COLO668 (cell line): ENCODE results near the gene ABTB1.
"Not testable (repeated sequence)": the region's sequence is repeated elsewhere in the genome, so short reads cannot be mapped to it uniquely, and the experiment has no call there.

Experiments used
- DNase-seq: peaks from one replicate; lab custom pipeline; 2025; ENCODE audit not compliant: unreplicated experiment; lab: John Stamatoyannopoulos, UW

The ABTB1 gene

GRCh38 chr3:127647845-127648204 is 24.9 kb upstream of the ABTB1 start:
- DNase-seq: no peak

DNA sequence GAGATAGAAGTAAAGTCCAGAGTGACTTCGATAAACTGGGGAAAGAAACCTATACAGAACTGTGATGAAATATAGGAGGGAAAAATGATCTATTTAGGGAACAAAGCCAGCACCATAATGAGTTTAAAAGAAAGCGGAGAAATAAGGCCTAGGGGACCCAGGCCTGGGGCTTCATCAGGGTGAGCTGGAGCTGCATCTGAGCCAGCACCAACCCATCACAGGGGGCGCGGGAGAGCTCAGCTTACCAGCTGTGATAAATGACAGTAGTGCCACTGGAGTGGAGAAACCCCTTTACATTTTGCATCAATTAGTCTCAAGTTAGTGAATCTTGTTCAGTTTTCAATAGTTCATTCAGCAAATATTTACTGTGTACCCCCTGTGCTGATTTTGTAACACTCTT is 22.5 kb upstream of the ABTB1 start:
- DNase-seq: no peak

DNA sequence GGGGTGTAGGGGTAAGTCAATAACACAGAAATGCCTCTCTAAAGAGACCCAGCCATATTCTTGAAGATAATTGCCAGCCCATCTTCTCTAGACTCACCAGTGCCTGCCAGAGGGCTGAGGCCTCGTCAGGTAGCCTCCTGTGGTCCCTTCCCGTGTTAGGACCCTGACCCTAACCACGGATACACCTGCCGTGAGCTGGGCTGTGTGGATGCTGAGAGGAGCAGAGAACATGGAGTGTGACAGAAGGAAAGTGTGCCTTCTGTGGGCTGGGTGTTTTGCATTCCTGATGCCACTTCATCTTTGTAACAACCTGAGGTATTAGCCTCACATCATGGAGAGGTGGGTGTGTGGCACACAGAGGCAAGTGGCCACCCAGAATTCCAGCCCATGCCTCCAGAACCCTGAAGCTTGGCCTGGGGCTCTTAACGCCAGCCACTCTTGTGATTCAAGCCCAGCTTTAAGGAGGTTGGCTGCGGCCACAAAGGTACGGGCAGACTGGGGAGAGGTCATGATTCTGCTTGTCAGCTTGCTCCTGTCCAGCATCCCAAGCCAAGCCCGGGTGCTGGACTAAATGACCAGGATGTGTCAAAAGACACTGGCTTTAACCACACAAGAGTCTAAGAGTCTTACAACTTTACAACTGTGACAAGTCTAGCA is 21.1 kb upstream of the ABTB1 start:
- no peak for DNase-seq

- DNase-seq: peak; percentile 4
Observed at GRCh38 chr3:127652246-127652995, 20.3 kb upstream of the ABTB1 start.

DNA sequence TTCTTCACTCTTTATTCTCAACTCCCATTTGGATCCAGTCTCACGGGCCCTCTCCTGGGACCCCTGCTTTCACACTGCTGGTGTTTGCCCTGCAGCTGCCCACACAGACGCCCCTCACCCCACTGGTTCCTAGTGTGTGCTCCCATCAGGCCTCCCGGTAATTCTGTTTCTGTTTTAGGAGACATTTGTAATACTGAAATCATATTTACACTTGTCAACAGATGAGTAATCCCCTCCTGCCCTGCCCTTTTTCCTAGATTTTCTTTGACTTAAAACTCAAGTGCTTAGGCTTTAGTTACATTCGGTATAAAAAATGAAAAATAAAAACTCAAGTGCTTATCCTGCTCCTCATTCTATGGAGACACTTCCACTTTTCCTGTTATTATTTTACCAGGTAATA is 18.4 kb upstream of the ABTB1 start:
- no peak for DNase-seq

DNA sequence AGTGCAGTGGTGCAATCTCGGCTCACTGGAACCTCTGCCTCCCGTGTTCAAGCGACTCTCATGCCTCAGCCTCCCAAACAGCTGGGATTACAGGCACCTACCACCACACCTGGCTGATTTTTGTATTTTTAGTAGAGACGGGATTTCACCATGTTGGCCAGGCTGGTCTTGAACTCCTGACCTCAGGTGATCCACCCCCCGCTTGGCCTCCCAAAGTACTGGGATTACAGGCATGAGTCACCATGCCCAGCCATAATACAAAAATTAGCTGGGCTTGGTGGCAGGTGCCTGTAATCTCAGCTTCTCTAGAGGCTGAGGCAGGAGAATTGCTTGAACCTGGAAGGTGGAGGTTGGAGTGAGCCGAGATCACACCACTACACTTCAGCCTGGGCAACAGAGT is 17.8 kb upstream of the ABTB1 start:
- DNase-seq: not testable (repeated sequence)

GRCh38 chr3:127655641-127656040 is 17.1 kb upstream of the ABTB1 start:
- no peak for DNase-seq

- DNase-seq: no peak
Observed at GRCh38 chr3:127656906-127657305, 15.8 kb upstream of the ABTB1 start.

DNA sequence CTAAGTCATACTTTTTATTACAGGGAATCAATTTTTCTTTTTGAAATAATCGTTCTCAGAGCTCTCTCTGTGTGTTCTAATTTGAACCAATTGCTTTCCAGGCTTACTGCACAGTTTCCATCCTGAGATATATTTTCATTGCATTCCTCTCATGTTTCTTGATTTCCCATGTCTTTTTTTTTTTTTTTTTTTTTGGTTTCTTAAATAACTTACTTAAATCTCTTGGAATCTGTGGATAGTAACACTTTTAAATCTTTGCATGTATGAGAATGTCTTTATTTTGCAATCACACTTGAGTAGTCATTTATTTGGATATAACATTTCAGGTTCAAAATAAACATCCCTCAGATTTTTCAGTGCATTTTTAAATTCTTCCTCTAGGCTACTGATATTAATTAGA is 14.5 kb upstream of the ABTB1 start:
- no peak for DNase-seq

DNA sequence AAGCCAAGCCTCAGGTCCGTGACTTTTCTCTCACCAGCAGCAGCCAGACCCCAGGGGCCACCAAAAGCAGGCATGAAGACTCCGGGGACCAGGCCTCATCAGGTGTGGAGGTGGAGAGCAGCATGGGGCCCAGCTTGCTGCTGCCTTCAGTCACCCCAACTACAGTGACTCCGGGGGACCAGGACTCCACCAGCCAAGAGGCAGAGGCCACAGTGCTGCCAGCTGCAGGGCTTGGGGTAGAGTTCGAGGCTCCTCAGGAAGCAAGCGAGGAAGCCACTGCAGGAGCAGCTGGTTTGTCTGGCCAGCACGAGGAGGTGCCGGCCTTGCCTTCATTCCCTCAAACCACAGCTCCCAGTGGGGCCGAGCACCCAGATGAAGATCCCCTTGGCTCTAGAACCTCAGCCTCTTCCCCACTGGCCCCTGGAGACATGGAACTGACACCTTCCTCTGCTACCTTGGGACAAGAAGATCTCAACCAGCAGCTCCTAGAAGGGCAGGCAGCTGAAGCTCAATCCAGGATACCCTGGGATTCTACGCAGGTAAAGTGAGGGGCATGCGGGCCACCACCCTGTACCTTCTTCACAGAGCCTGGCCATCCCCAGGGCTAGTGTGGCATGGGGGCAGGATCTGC is 12.0 kb upstream of the ABTB1 start:
- DNase-seq: no peak

DNA sequence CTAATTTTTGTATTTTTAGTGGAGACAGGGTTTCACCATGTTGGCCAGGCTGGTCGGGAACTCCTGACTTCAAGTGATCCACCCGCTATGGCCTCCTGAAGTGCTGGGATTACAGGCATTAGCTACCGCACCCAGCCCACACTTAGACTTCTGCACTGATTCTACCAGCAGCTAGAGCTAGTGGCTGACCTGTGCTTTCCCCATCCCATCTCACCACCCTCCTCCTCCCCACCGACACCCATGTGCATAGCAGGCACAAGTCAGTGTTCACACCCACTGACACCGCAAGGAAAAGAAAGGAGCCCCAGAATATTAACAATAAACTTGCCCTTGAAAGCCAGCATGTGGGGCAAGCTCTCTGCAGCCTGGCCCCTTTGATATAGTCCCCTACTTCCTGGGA is 11.2 kb upstream of the ABTB1 start:
- DNase-seq: no peak

GRCh38 chr3:127662001-127662469 is 10.7 kb upstream of the ABTB1 start:
- DNase-seq: no peak

DNA sequence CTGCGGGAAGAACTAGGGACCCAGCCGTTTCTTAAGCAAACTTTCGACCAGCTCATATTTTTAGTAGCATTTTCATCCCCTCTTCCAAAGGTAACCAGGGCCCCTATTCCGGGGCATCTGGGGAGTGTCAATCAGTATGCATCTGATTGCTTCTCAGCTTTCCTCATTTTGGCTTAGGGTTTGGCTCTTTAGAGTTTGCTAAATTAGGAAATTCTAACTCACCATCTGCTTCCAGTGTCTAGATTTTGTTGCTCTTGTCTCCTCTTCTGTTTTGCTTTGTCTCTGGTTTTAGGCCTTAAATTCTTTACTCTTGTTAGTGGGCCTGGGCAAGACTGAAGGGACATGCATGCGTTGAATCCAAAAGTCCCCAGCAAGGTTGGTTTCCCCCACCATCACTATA is 9.6 kb upstream of the ABTB1 start:
- no peak for DNase-seq

- DNase-seq: no peak
Observed at GRCh38 chr3:127665165-127665564, 7.6 kb upstream of the ABTB1 start.

DNA sequence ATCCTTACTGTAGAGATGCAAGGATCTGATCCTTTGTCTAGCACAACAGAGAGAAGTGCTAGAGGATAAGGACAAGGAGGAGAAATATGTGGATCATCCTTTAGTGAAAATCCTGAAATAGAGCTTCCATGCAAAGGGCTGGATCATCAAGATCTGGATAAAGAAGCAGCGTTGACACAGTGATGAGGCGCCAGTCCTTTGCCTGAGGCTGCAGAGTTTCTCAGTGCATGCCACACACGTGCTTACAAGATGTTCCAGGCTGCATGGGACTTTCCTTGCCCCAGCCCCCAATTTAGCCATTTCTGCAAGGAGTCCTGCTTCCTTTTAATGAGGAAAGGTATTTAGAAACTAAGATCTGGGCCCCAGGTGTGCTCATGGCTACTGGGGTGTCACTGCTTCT is 7.2 kb upstream of the ABTB1 start:
- DNase-seq: no peak

DNA sequence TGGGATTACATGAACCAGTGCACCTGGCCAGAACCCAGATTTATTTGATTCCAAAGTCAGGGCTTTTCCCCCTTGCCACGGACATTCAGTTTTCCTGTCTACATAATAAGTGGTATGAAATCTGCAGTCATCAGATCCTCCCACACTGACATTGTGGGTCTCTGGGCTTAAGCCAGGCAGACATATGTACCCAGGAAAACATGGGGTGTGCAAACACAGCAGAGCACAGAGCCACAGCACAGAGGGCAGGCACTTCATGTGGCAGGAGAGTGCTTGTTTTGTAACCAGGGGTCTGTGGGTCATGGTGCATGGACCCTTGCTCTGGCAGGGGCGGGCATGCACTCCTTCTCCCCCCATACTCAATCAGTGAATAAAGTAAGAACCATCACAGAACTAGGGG is 6.1 kb upstream of the ABTB1 start:
- DNase-seq: no peak

- DNase-seq: no peak
Observed at GRCh38 chr3:127667119-127667681, 5.6 kb upstream of the ABTB1 start.

DNA sequence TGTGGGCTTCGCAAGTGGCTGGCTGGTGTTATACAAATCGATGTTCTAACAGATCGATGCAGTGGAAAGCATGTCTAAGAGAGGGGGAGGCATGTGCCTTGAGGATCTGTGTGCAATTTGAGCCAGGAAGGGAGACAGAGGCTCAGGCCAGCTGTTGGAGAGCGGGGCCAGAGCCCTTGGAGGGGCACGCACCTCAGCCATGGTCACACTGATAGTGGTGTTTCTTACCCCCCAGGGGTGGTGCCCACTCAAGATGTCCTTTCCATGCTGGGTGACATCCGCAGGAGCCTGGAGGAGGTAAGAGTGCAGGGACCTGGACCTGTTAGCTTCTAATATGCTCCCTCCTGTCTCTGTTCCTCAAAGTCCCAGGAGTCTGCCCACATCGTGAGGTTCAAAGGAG is 3.8 kb upstream of the ABTB1 start:
- DNase-seq: no peak

DNA sequence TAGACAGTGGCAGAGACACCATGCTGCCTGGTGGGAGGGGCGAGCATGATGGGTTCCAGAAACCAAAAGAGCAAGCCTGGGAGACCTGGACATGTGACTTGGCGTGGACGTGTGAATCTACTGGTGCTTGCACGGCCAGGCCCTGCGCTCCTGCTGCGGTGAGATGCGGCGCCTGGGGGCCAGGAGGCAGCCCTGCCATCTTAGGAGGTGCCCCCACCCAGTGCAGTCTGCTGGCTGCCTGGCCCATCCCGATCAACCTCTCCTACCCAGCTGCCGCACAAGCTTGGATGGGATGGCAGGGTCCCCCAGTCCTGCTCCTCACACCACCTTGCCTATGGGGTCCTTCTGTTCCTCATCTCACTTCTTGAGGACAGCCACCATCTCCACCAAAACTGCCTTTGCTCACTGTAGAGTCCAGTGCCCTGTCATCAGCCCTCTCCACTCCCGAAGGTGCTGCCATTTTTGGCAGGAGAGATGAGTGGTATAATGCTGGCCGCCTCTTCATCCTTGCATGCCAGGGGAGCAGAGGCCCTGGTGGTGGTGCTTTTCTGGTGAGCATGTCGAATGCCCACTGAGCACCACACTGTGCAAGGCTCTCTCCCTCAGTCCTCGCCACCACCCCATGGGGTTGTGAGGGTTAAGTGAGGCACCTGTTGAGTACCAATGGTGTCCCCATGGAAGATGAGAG is 3.1 kb upstream of the ABTB1 start:
- DNase-seq: no peak

- no peak for DNase-seq
Observed at GRCh38 chr3:127670229-127670559, 2.6 kb upstream of the ABTB1 start.

DNA sequence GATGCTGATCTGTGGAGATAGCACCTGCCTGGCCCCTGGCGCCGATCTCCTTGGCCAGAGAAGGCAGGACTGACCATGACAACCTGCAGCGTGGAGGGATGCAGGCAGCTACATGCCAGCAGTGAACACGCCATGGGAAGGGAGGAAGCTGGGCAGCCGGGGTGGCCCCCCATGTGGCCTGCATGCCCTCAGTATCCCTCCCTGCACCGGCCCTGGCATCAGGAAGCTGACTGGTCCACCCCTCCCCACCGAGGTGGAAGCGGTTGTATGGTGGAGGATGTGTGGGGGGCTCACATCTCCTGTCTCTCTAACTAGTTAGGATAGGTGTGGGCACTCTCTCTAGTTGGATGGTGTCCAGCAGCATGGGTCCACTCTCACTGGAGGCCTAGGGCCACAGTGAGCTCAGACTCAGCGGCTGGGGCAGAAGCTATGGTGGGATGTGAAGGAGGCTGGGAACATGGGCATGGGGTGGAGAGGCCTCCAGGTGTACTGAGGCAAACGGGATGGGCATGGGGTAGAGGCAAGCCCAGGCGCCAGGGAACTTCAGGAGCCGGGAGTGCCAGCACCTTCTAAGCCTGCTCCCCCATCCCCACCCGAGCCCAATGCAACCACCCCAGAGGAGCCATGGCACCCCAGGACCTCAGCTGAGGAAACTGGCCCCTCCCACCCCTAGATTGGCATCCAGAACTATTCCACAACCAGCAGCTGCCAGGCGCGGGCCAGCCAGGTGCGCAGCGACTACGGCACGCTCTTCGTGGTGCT is 1.8 kb upstream of the ABTB1 start:
- no peak for DNase-seq
